Activated T-helper 1 cell treated with anti-CD3 and anti-CD28 coated beads, Interleukin-12 subunit alpha, Interleukin-12 subunit beta, Interleukin-2, Interleukin-4 antibody, amounts not matched to agents 30 ng/mL and 10 ng/mL and 1 ng/mL, durations not matched to agents 14 hours and 24 hours and 36 hours (primary cell): ENCODE data around the gene PDE2A. TPM values are rescaled to one million over a fixed set of nuclear protein-coding genes. Genes with fewer than 3 reads are reported as not detected.

ENCODE experiments used
- DNase-seq: peaks from one replicate; pipeline ENCODE4 v3.0.0; 2021; ENCODE audit warnings: low spot score
- H3K27ac Mint-ChIP-seq: one replicate; pipeline ENCODE4 v1.8.0; 2021; ENCODE audit warnings: mild to moderate bottlenecking, mixed read lengths
- H3K27me3 Mint-ChIP-seq: one replicate; pipeline ENCODE4 v1.8.0; 2022; ENCODE audit warnings: mild to moderate bottlenecking, moderate library complexity, mixed read lengths; ENCODE audit not compliant: insufficient read depth
- H3K36me3 Mint-ChIP-seq: one replicate; pipeline ENCODE4 v1.8.0; 2021; ENCODE audit warnings: low read depth, mixed read lengths
- H3K4me1 Mint-ChIP-seq: one replicate; pipeline ENCODE4 v1.8.0; 2021; ENCODE audit warnings: low read depth, mixed read lengths
- H3K4me3 Mint-ChIP-seq: one replicate; pipeline ENCODE4 v1.8.0; 2021; ENCODE audit warnings: mild to moderate bottlenecking, moderate library complexity, mixed read lengths
- H3K9me3 Mint-ChIP-seq: one replicate; pipeline ENCODE4 v1.8.0; 2021; ENCODE audit warnings: mixed read lengths
- intact Hi-C: fragments of 100-400 bp; cut with micrococcal nuclease; formaldehyde crosslinking; loops from one replicate; pipeline ENCODE4 v1.15.1; 2024
- total RNA-seq: library from RNA; stranded (reverse); gene quantifications from 2 replicates; pipeline ENCODE4 v1.2.3, GENCODE V29; 2022

PDE2A gene
- total RNA-seq, 1 donor from 2014 or later: 0.57 TPM

- Mint-ChIP-seq H3K27me3 (peaks cover 55% of the 10 kb centered on the region), H3K4me3 (no peak overlapping the region), H3K4me1 (peaks cover 10% of the 10 kb centered on the region), H3K27ac (no peak overlapping the region), H3K36me3 (no peaks in the 10 kb centered on the region), H3K9me3 (no peaks in the 10 kb centered on the region)
- DNase-seq: peak; percentile 66
- intact Hi-C loops: loop anchor here (1.0 kb wide), 1 partner anchor 9 kb away; no protein-coding TSS in a partner anchor
Observed at GRCh38 chr11:72676861-72677341, 2.7 kb upstream of the PDE2A start.

- intact Hi-C loops: no loop called here
- Mint-ChIP-seq H3K27ac (no peak overlapping the region), H3K36me3 (no peaks in the 10 kb centered on the region), H3K4me3 (no peak overlapping the region), H3K4me1 (peaks cover 10% of the 10 kb centered on the region), H3K27me3 (peaks cover 67% of the 10 kb centered on the region), H3K9me3 (no peaks in the 10 kb centered on the region)
- no peak for DNase-seq
Observed at GRCh38 chr11:72675221-72675620, 999 bp upstream of the PDE2A start.

GRCh38 chr11:72673284-72673942, 809 bp downstream of the PDE2A start:
- Mint-ChIP-seq H3K27me3 (peaks cover 57% of the 10 kb centered on the region), H3K4me3 (no peak overlapping the region), H3K4me1 (peaks cover 20% of the 10 kb centered on the region), H3K27ac (no peak overlapping the region), H3K36me3 (no peaks in the 10 kb centered on the region), H3K9me3 (no peaks in the 10 kb centered on the region)
- no peak for DNase-seq
- intact Hi-C loops: no loop called here

- H3K27me3 Mint-ChIP-seq: peaks cover 58% of the 10 kb centered on the region
- no peak for DNase-seq
- no peaks in the 10 kb centered on the region for H3K36me3 Mint-ChIP-seq
- no peaks in the 10 kb centered on the region for H3K9me3 Mint-ChIP-seq
- no peak overlapping the region for H3K27ac Mint-ChIP-seq
- H3K4me1 Mint-ChIP-seq: peaks cover 20% of the 10 kb centered on the region
- intact Hi-C loops: no loop called here
- no peak overlapping the region for H3K4me3 Mint-ChIP-seq
Observed at GRCh38 chr11:72672597-72673238, 1.5 kb downstream of the PDE2A start.

- Mint-ChIP-seq H3K9me3 (peaks cover 8% of the 10 kb centered on the region), H3K27ac (no peak overlapping the region), H3K27me3 (peaks cover 49% of the 10 kb centered on the region), H3K36me3 (peaks cover 2% of the 10 kb centered on the region), H3K4me3 (no peak overlapping the region), H3K4me1 (peaks cover 15% of the 10 kb centered on the region)
- DNase-seq: no peak
- intact Hi-C loops: no loop called here
Observed at GRCh38 chr11:72671152-72672099, 2.8 kb downstream of the PDE2A start.

- H3K27me3 Mint-ChIP-seq: peaks cover 39% of the 10 kb centered on the region
Observed at GRCh38 chr11:72670041-72670440, 4.2 kb downstream of the PDE2A start.

GRCh38 chr11:72669527-72669926, 4.7 kb downstream of the PDE2A start:
- intact Hi-C loops: loop anchor here (2.0 kb wide), 2 partner anchors 57 to 187 kb away; no protein-coding TSS in a partner anchor
- Mint-ChIP-seq H3K27me3 (peaks cover 37% of the 10 kb centered on the region), H3K4me3 (no peak overlapping the region), H3K27ac (no peak overlapping the region), H3K9me3 (peaks cover 8% of the 10 kb centered on the region), H3K36me3 (peaks cover 2% of the 10 kb centered on the region), H3K4me1 (peaks cover 15% of the 10 kb centered on the region)
- no peak for DNase-seq

More at GRCh38 chr11:72670041-72670440, 4.2 kb downstream of the PDE2A start:
- no peak for DNase-seq
- intact Hi-C loops: no loop called here
- H3K4me1 Mint-ChIP-seq: peaks cover 15% of the 10 kb centered on the region
- peaks cover 2% of the 10 kb centered on the region for H3K36me3 Mint-ChIP-seq
- H3K9me3 Mint-ChIP-seq: peaks cover 8% of the 10 kb centered on the region
- H3K4me3 Mint-ChIP-seq: no peak overlapping the region
- no peak overlapping the region for H3K27ac Mint-ChIP-seq

GRCh38 chr11:72668629-72669347, 5.4 kb downstream of the PDE2A start:
- H3K4me3 Mint-ChIP-seq: peak overlapping the region; percentile 52
- H3K27me3 Mint-ChIP-seq: peaks cover 33% of the 10 kb centered on the region
- peaks cover 15% of the 10 kb centered on the region for H3K4me1 Mint-ChIP-seq
- H3K27ac Mint-ChIP-seq: peak overlapping the region; percentile 71
- peak; percentile 43 for DNase-seq
- H3K36me3 Mint-ChIP-seq: peaks cover 2% of the 10 kb centered on the region
- intact Hi-C loops: loop anchor here (1.0 to 2.0 kb wide), 9 partner anchors 8 to 588 kb away; partner anchors contain the start of genes ANAPC15, LRRC51 and NUMA1
- H3K9me3 Mint-ChIP-seq: peaks cover 8% of the 10 kb centered on the region

- peaks cover 11% of the 10 kb centered on the region for H3K27me3 Mint-ChIP-seq
- intact Hi-C loops: no loop called here
- H3K4me1 Mint-ChIP-seq: peaks cover 9% of the 10 kb centered on the region
- no peak overlapping the region for H3K4me3 Mint-ChIP-seq
- DNase-seq: no peak
- H3K9me3 Mint-ChIP-seq: peaks cover 8% of the 10 kb centered on the region
- H3K36me3 Mint-ChIP-seq: peaks cover 2% of the 10 kb centered on the region
- no peak overlapping the region for H3K27ac Mint-ChIP-seq
Observed at GRCh38 chr11:72665911-72666472, 8.2 kb downstream of the PDE2A start.

- Mint-ChIP-seq H3K36me3 (peaks cover under 1% of the 10 kb centered on the region), H3K27me3 (peaks cover 14% of the 10 kb centered on the region), H3K4me1 (no peaks in the 10 kb centered on the region), H3K4me3 (no peak overlapping the region), H3K27ac (no peak overlapping the region), H3K9me3 (peaks cover 2% of the 10 kb centered on the region)
- intact Hi-C loops: no loop called here
- DNase-seq: no peak
Observed at GRCh38 chr11:72662036-72662435, 12.2 kb downstream of the PDE2A start.

- no peaks in the 10 kb centered on the region for H3K4me1 Mint-ChIP-seq
- intact Hi-C loops: no loop called here
- H3K36me3 Mint-ChIP-seq: no peaks in the 10 kb centered on the region
- H3K9me3 Mint-ChIP-seq: no peaks in the 10 kb centered on the region
- H3K27ac Mint-ChIP-seq: no peak overlapping the region
- DNase-seq: no peak
- peaks cover 17% of the 10 kb centered on the region for H3K27me3 Mint-ChIP-seq
- no peak overlapping the region for H3K4me3 Mint-ChIP-seq
Observed at GRCh38 chr11:72661486-72661885, 12.7 kb downstream of the PDE2A start.
